ENCODE measurements around the gene ALPK1. TPM values are rescaled to one million over a fixed set of nuclear protein-coding genes. Genes with fewer than 3 reads are reported as not detected.

The ALPK1 gene
- total RNA-seq, 1 experiment from 2014 or later: 0.17 TPM

GRCh38 chr4:112378858-112379257, 81.7 kb downstream of the ALPK1 start:
- Histone ChIP-seq H2BK120ac (ENCODE audit: low read depth, low read length, poor library complexity, severe bottlenecking) (no peak overlapping the region), H3K27me3 (ENCODE audit: insufficient read depth, low read length) (peaks cover 4% of the 10 kb centered on the region; the same call in 1 of the 2 replicates), H3K9ac (ENCODE audit: extremely low read depth, insufficient read length, low read length) (no peak overlapping the region), H2BK15ac (ENCODE audit: low read depth, low read length) (no peak overlapping the region), H3T11ph (ENCODE audit: low read length) (no peak overlapping the region), H3K18ac (ENCODE audit: insufficient read length, low read depth, low read length) (no peak overlapping the region), H3K4ac (ENCODE audit: low read depth, low read length) (no peak overlapping the region), H2BK12ac (ENCODE audit: insufficient read length, low read depth, low read length) (no peak overlapping the region), H2BK5ac (ENCODE audit: insufficient read length, low read length) (no peak overlapping the region), H3K27ac (ENCODE audit: insufficient read length, low read depth, low read length) (no peak overlapping the region), H4K5ac (ENCODE audit: insufficient read length, low read depth, low read length) (no peak overlapping the region), H3K79me2 (ENCODE audit: insufficient read depth, low read length) (no peaks in the 10 kb centered on the region), H4K8ac (replicated peaks; ENCODE audit: insufficient read length, low read depth, low read length) (no peak overlapping the region), H3K9me3 (ENCODE audit: control insufficient read depth, low read depth, low read length) (no peaks in the 10 kb centered on the region), H3K79me1 (ENCODE audit: insufficient read depth, low read depth, low read length, poor library complexity, severe bottlenecking) (no peaks in the 10 kb centered on the region), H3K23ac (ENCODE audit: insufficient read length, low read depth, low read length) (no peak overlapping the region), H2BK20ac (ENCODE audit: low read depth, low read length, poor library complexity, severe bottlenecking) (no peak overlapping the region), H3K4me2 (ENCODE audit: insufficient read depth, insufficient read length, low read length) (peak overlapping the region; percentile 48), H2AK5ac (ENCODE audit: insufficient read length, low read length) (no peak overlapping the region), H3K14ac (ENCODE audit: insufficient read depth, low read length) (no peak overlapping the region), H3K4me1 (ENCODE audit: insufficient read depth, low read length) (no peaks in the 10 kb centered on the region), H3K56ac (ENCODE audit: insufficient read length, low read depth, low read length) (no peak overlapping the region), H3K23me2 (ENCODE audit: insufficient read length, low read depth, low read length, poor library complexity, severe bottlenecking) (no peaks in the 10 kb centered on the region), H2AFZ (ENCODE audit: low read length) (no peak overlapping the region), H4K20me1 (ENCODE audit: control insufficient read depth, insufficient read depth, insufficient read length) (no peaks in the 10 kb centered on the region), H4K91ac (ENCODE audit: insufficient read length, low read depth, low read length) (no peak overlapping the region)
- WGBS (ENCODE audit: extremely low coverage, insufficient read length, low lambda C conversion rate): no CpG with 5 or more reads among the region's 3 CpGs
- Mint-ChIP-seq H3K36me3 (ENCODE audit: insufficient read depth in 1 of 3, low read depth in 3 of 3) (no peaks in the 10 kb centered on the region), H3K4me3 (peak overlapping the region; percentile 28; a peak in 2 of 5 replicates), H3K4me1 (peaks cover 9 to 20% of the 10 kb centered on the region in 2 experiments), H3K27ac (no peak overlapping the region), H3K27me3 (ENCODE audit: low read depth) (peaks cover 60% of the 10 kb centered on the region), H3K9me3 (no peaks in the 10 kb centered on the region)
- no peak for TF ChIP-seq CTCF (conservative IDR thresholded peaks at IDR 0.05)
- DNase-seq: no peak

Data from H9 (cell line).